Upper lobe of left lung (tissue), 6 donors: ENCODE data around the gene ELOVL1. TPM values are rescaled to one million over a fixed set of nuclear protein-coding genes. Genes with fewer than 3 reads are reported as not detected.

Source experiments
- ATAC-seq, 2 donors: fragments of 200-7000 bp; cut with Tn5 transposase; one replicate each; pipeline ENCODE4 v1.9.1; 2022; ENCODE audit warnings: mild to moderate bottlenecking in 2 of 2, moderate library complexity in 2 of 2; ENCODE audit not compliant: low FRiP score in 2 of 2
- DNase-seq, 2 donors: peaks; one replicate each; pipeline ENCODE4 v3.0.0-alpha.2; 2019 to 2020
- H3K27ac ChIP-seq, 4 donors: fragments of 200-600 bp; sonication (generic); one replicate each; pipeline ENCODE4 v1.5.1; 2016 to 2019
- H3K27me3 ChIP-seq, 4 donors: fragments of 200-600 bp; sonication (generic); one replicate each; pipeline ENCODE4 v1.5.1; 2017 to 2019
- H3K36me3 ChIP-seq, 4 donors: fragments of 200-600 bp; sonication (generic); one replicate each; pipeline ENCODE4 v1.5.1; 2016 to 2019
- H3K4me1 ChIP-seq, 4 donors: fragments of 200-600 bp; sonication (generic); one replicate each; pipeline ENCODE4 v1.5.1; 2018 to 2019
- H3K4me3 ChIP-seq, 4 donors: fragments of 200-600 bp; sonication (generic); one replicate each; pipeline ENCODE4 v1.5.1; 2017 to 2019; ENCODE audit warnings: mild to moderate bottlenecking in 2 of 4, moderate library complexity in 1 of 4
- H3K9me3 ChIP-seq, 4 donors: fragments of 200-600 bp; sonication (generic); one replicate each; pipeline ENCODE4 v1.5.1; 2018 to 2019
- CTCF ChIP-seq, 6 experiments: fragments of 450-650 bp in 4 of 6; fragments of 200-600 bp in 2 of 6; sonication (generic) in 2 of 6; IDR thresholded peaks; one replicate each; pipeline ENCODE4 v1.5.1; 2016 to 2019; ENCODE audit warnings: antibody characterized with exemption in 6 of 6
- EP300 ChIP-seq, 4 donors: sonication (generic); formaldehyde crosslinking; IDR thresholded peaks; one replicate each; pipeline ENCODE4 v1.5.1; 2017; ENCODE audit warnings: antibody characterized with exemption in 4 of 4, control low read depth in 2 of 4
- POLR2A ChIP-seq, 4 donors: fragments of 450-650 bp; IDR thresholded peaks; one replicate each; pipeline ENCODE4 v1.5.1; 2016 to 2017; ENCODE audit warnings: antibody characterized with exemption in 4 of 4, mild to moderate bottlenecking in 2 of 4
- POLR2AphosphoS5 ChIP-seq, 2 donors: sonication (generic); formaldehyde crosslinking; IDR thresholded peaks; one replicate each; pipeline ENCODE4 v1.5.1; 2017; ENCODE audit warnings: antibody characterized with exemption in 2 of 2
- WGBS, 2 donors: methylation state at CpG; one replicate each; pipeline ENCODE4 v1.1.5; 2017 to 2018; 5-methylcytosine and 5-hydroxymethylcytosine counted together
- total RNA-seq, 6 donors: library from RNA; depleted of rRNA in 4 of 6; stranded (reverse); fragments of >200 nt in 4 of 6; gene quantifications; one replicate each; pipeline versions ENCODE4 v1.1.0 to v1.2.1, GENCODE V29; 2016 to 2021
- donor health status: DM: no; HTN: no; CAD: no; lungs with moderate emphysema.
- donor health status: DM: no; HTN: yes; CAD: no; lungs with severe emphysema.

ELOVL1 gene
- total RNA-seq, 6 donors from 2014 or later, result 32.5 to 118 (median 72.0) TPM

GRCh38 chr1:43377831-43378230 is 10.0 kb upstream of the ELOVL1 start:
- peaks cover 6 to 16% (median 8%) of the 10 kb centered on the region in 4 donors for H3K4me1 ChIP-seq
- no peaks in the 10 kb centered on the region for H3K9me3 ChIP-seq
- DNase-seq, result no peak
- H3K27me3 ChIP-seq, result no peaks in the 10 kb centered on the region
- no peak overlapping the region for H3K4me3 ChIP-seq
- TF ChIP-seq CTCF (IDR thresholded peaks at IDR 0.05) (no peak), POLR2A (IDR thresholded peaks at IDR 0.05) (no peak), POLR2AphosphoS5 (IDR thresholded peaks at IDR 0.05) (no peak)
- H3K27ac ChIP-seq, result no peak overlapping the region
- 97 to 100% methylated on average over 1 of the region's 1 CpG for WGBS, 2 donors
- ATAC-seq, result no peak
- peaks cover 0 to 26% (median 7%) of the 10 kb centered on the region in 4 donors for H3K36me3 ChIP-seq

GRCh38 chr1:43376723-43377235 is 9.0 kb upstream of the ELOVL1 start:
- Histone ChIP-seq H3K4me1 (peaks cover under 1 to 8% (median 6%) of the 10 kb centered on the region in 4 donors), H3K36me3 (peaks cover 0 to 16% (median under 1%) of the 10 kb centered on the region in 4 donors), H3K27me3 (no peaks in the 10 kb centered on the region), H3K4me3 (no peak overlapping the region), H3K9me3 (no peaks in the 10 kb centered on the region), H3K27ac (peak overlapping the region in 2 of 4 donors; percentile 1 to 19)
- TF ChIP-seq POLR2AphosphoS5 (IDR thresholded peaks at IDR 0.05) (no peak), CTCF (IDR thresholded peaks at IDR 0.05) (no peak), EP300 (IDR thresholded peaks at IDR 0.05) (peak in 1 of 4 donors; percentile 63), POLR2A (IDR thresholded peaks at IDR 0.05) (no peak)
- ATAC-seq, result peak; percentile 11 to 81
- 73 to 74% methylated on average over 7 of the region's 7 CpGs for WGBS, 2 donors
- peak in 1 of 2 donors; percentile 75 for DNase-seq

GRCh38 chr1:43373066-43373940 is 5.5 kb upstream of the ELOVL1 start:
- H3K27me3 ChIP-seq, result no peaks in the 10 kb centered on the region
- TF ChIP-seq POLR2AphosphoS5 (IDR thresholded peaks at IDR 0.05), result peak in 1 of 2 donors; percentile 26
- no peak for TF ChIP-seq EP300 (IDR thresholded peaks at IDR 0.05)
- TF ChIP-seq POLR2A (IDR thresholded peaks at IDR 0.05), result no peak
- no peak for TF ChIP-seq CTCF (IDR thresholded peaks at IDR 0.05)
- H3K36me3 ChIP-seq, result no peaks in the 10 kb centered on the region
- H3K4me3 ChIP-seq, result no peak overlapping the region
- no peak for DNase-seq
- peak overlapping the region in 3 of 4 donors; percentile 12 to 69 (median 64) for H3K27ac ChIP-seq
- ATAC-seq, result no peak
- H3K9me3 ChIP-seq, result no peaks in the 10 kb centered on the region
- 61 to 71% methylated on average over 4 of the region's 4 CpGs for WGBS, 2 donors
- H3K4me1 ChIP-seq, result peaks cover 12 to 22% (median 16%) of the 10 kb centered on the region in 4 donors

- no peaks in the 10 kb centered on the region for H3K27me3 ChIP-seq
- WGBS, 2 donors, result 95 to 97% methylated on average over 5 of the region's 5 CpGs
- ATAC-seq (no peak), DNase-seq (no peak)
- H3K4me3 ChIP-seq, result no peak overlapping the region
- H3K27ac ChIP-seq, result peak overlapping the region in 2 of 4 donors; percentile 64 to 69
- peaks cover 10 to 22% (median 18%) of the 10 kb centered on the region in 4 donors for H3K4me1 ChIP-seq
- no peaks in the 10 kb centered on the region for H3K9me3 ChIP-seq
- TF ChIP-seq CTCF (IDR thresholded peaks at IDR 0.05) (no peak), POLR2AphosphoS5 (IDR thresholded peaks at IDR 0.05) (no peak), EP300 (IDR thresholded peaks at IDR 0.05) (no peak), POLR2A (IDR thresholded peaks at IDR 0.05) (no peak)
- no peaks in the 10 kb centered on the region for H3K36me3 ChIP-seq
Measured at GRCh38 chr1:43372172-43372571, 4.4 kb upstream of the ELOVL1 start.
